DND-41 (cell line): ENCODE results near the gene MFSD11.
A peak's percentile ranks its signal among the peaks of the same experiment; 100 is the strongest.

Source experiments
- ATAC-seq: fragments of 200-7000 bp; cut with Tn5 transposase; 3 replicates; pipeline ENCODE4 v1.9.1; 2021; ENCODE audit warnings: low read depth; ENCODE audit not compliant: insufficient read depth
- DNase-seq: peaks from one replicate; pipeline ENCODE4 v3.0.0-alpha.2; 2020
- H2AFZ ChIP-seq: 2 replicates; pipeline ENCODE4 v1.6.0; 2012; ENCODE audit warnings: low read depth, low read length
- H3K27ac ChIP-seq: 2 replicates; pipeline ENCODE4 v1.5.1; 2012; ENCODE audit warnings: low read length, inconsistent platforms
- H3K27me3 ChIP-seq: fragments of 200-600 bp; sonication (generic); 2 replicates; pipeline ENCODE4 v1.6.0; 2012; ENCODE audit warnings: low read length, mild to moderate bottlenecking, inconsistent platforms; ENCODE audit not compliant: insufficient read depth, poor library complexity
- H3K36me3 ChIP-seq: 2 replicates; pipeline ENCODE4 v1.5.1; 2012; ENCODE audit warnings: low read length, inconsistent platforms; ENCODE audit not compliant: insufficient read depth
- H3K4me1 ChIP-seq: 2 replicates; pipeline ENCODE4 v1.5.1; 2012; ENCODE audit warnings: mild to moderate bottlenecking, low read length; ENCODE audit not compliant: insufficient read depth
- H3K4me2 ChIP-seq: 2 replicates; pipeline ENCODE4 v1.6.0; 2012; ENCODE audit warnings: mild to moderate bottlenecking, moderate library complexity, low read length, inconsistent platforms; ENCODE audit not compliant: insufficient read depth
- H3K4me3 ChIP-seq, 2 experiments: fragments of 200-600 bp in 1 of 2; shearing (Covaris generic) in 1 of 2; 2 replicates each; pipeline ENCODE4 v1.5.1; 2012 to 2016; ENCODE audit warnings: inconsistent platforms in 2 of 2, low read length in 2 of 2, mild to moderate bottlenecking in 2 of 2, low read depth in 1 of 2, moderate library complexity in 1 of 2
- H3K79me2 ChIP-seq: 2 replicates; pipeline ENCODE4 v1.6.0; 2012; ENCODE audit warnings: low read length, inconsistent platforms; ENCODE audit not compliant: insufficient read depth
- H3K9ac ChIP-seq: 2 replicates; pipeline ENCODE4 v1.6.0; 2012; ENCODE audit warnings: low read depth, mild to moderate bottlenecking, inconsistent platforms, low read length, moderate library complexity
- H3K9me3 ChIP-seq: 2 replicates; pipeline ENCODE4 v1.5.1; 2012; ENCODE audit warnings: low read length, moderate library complexity, mild to moderate bottlenecking, inconsistent platforms; ENCODE audit not compliant: insufficient read depth, severe bottlenecking
- H4K20me1 ChIP-seq: 2 replicates; pipeline ENCODE4 v1.6.0; 2012; ENCODE audit warnings: low read length; ENCODE audit not compliant: insufficient read depth
- EZH2 ChIP-seq: IDR thresholded peaks from 3 replicates; pipeline ENCODE4 v1.6.1; 2012; ENCODE audit warnings: borderline replicate concordance, low read depth, mild to moderate bottlenecking, moderate library complexity, low read length, inconsistent platforms; ENCODE audit not compliant: severe bottlenecking
- TF ChIP-seq, protein P1 (sequence below): IDR thresholded peaks from 2 replicates; pipeline ENCODE4 v1.5.1; 2012; ENCODE audit warnings: borderline replicate concordance, low read length, moderate library complexity, mild to moderate bottlenecking; ENCODE audit not compliant: poor library complexity, severe bottlenecking; ENCODE audit errors: extremely low read depth

Gene MFSD11

DNA sequence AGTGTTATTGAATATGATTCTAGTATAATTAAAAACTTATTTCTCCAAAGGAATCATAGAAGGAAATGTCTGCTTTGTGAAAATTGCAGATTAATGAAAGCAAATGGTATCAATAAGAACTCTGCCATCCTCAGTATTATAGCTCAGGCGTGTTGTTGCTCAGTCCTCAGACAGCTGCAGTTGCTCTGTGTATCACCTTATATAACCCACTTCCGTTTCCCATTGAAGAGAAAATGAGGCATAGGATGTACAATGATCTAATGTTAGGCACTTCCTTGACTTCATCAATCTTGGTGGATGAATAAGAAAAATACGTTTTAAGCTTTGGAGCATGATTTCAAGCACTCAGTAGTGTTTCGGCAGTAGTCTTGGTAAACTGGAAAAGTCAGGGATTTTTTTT lies 14.1 kb downstream of the MFSD11 start:
- 0 out of 2 replicates have a peak overlapping the region, but pooled peaks have one; percentile 47 for H2AFZ ChIP-seq
- H3K4me2 ChIP-seq = peak overlapping the region; percentile 18
- H3K9me3 ChIP-seq = no peaks in the 10 kb centered on the region
- TF ChIP-seq, protein P1, sequence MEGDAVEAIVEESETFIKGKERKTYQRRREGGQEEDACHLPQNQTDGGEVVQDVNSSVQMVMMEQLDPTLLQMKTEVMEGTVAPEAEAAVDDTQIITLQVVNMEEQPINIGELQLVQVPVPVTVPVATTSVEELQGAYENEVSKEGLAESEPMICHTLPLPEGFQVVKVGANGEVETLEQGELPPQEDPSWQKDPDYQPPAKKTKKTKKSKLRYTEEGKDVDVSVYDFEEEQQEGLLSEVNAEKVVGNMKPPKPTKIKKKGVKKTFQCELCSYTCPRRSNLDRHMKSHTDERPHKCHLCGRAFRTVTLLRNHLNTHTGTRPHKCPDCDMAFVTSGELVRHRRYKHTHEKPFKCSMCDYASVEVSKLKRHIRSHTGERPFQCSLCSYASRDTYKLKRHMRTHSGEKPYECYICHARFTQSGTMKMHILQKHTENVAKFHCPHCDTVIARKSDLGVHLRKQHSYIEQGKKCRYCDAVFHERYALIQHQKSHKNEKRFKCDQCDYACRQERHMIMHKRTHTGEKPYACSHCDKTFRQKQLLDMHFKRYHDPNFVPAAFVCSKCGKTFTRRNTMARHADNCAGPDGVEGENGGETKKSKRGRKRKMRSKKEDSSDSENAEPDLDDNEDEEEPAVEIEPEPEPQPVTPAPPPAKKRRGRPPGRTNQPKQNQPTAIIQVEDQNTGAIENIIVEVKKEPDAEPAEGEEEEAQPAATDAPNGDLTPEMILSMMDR = no peak
- no peak for TF ChIP-seq EZH2
- peak overlapping the region; percentile 78 for H3K27ac ChIP-seq
- peaks cover 32% of the 10 kb centered on the region for H3K4me1 ChIP-seq
- H4K20me1 ChIP-seq = no peaks in the 10 kb centered on the region
- peaks cover 25% of the 10 kb centered on the region for H3K36me3 ChIP-seq
- no peaks in the 10 kb centered on the region for H3K27me3 ChIP-seq
- DNase-seq = peak; percentile 48
- no peak overlapping the region for H3K4me3 ChIP-seq
- peak overlapping the region; percentile 29 for H3K9ac ChIP-seq
- peak; percentile 98 for ATAC-seq
- peaks cover 4% of the 10 kb centered on the region for H3K79me2 ChIP-seq

DNA sequence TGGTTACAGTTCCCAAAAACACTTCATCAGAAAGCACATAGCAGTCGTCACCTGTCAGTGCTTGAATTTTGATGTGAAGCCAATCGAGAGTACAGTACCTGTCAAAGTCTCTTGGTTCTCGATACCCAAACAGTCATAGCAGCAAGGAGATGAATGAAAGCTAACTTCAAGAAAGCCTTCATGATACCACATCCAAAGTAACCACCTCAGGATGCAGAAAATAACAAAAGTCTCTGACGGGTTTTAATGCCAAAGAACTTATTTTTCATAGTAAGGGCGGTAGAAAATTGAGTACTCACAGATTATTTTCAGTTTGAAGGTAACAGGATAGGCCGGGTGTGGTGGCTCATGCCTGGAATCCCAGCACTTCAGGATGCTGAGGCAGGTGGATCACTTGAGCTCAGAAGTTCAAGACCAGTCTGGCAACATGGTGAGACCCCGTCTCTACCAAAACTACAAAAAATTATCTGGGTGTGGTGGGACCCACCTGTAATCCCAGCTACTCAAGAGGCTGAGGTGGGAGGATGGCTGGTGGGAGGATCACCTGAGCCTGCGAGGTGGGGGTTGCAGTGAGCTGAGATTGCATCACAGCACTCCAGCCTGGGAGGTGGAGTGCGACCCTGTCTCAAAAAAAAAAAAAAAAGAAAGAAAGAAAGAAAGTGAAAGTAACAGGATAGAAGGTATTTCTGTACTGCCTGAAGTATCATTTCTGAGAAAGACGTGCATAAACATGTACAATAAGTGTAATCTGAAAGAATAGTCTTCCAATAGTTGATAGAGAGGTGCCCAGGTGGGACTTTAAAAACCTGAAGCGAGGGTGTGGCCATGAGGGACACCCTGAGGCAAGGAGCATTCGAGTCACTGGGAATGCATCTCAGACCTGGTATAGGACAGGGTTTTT lies 15.4 kb downstream of the MFSD11 start:
- peak overlapping the region in 1 of 2 experiments; percentile 41; a peak in 2 of 4 replicates for H3K4me3 ChIP-seq
- H3K9ac ChIP-seq = peak overlapping the region; percentile 34
- no peaks in the 10 kb centered on the region for H3K27me3 ChIP-seq
- DNase-seq = peak; percentile 50
- ATAC-seq = peak; percentile 33
- H2AFZ ChIP-seq = peak overlapping the region; percentile 66
- peaks cover 31% of the 10 kb centered on the region for H3K36me3 ChIP-seq
- no peaks in the 10 kb centered on the region for H4K20me1 ChIP-seq
- TF ChIP-seq, protein P1 = no peak
- TF ChIP-seq EZH2 = no peak
- H3K79me2 ChIP-seq = peaks cover 4% of the 10 kb centered on the region
- peak overlapping the region; percentile 78 for H3K27ac ChIP-seq
- H3K9me3 ChIP-seq = no peaks in the 10 kb centered on the region
- peak overlapping the region; percentile 59 for H3K4me2 ChIP-seq
- H3K4me1 ChIP-seq = peaks cover 32% of the 10 kb centered on the region

DNA sequence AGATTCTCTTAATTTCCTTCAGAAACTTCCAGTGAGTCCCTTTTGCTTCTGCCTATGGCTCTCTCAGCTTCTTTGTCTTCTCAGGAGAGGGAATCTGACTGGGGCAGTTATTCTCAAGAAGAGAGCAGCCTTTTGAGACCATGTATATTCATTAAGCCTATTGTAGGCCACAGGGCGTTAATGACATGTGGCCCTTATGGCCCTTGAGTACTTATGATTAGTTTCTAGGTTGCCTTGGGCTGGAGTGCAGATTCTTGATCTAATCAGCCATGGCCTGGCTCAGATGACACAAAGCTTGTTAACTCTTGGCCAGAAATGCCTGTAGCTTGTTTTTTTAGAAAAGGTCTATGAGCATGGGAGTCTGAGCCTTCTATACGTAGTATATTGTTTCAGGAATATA lies 17.4 kb downstream of the MFSD11 start:
- Histone ChIP-seq H3K4me1 (peaks cover 32% of the 10 kb centered on the region), H4K20me1 (no peaks in the 10 kb centered on the region), H3K4me2 (no peak overlapping the region), H3K36me3 (peaks cover 33% of the 10 kb centered on the region), H3K27ac (no peak overlapping the region), H3K27me3 (no peaks in the 10 kb centered on the region), H3K9ac (no peak overlapping the region), H3K79me2 (no peaks in the 10 kb centered on the region), H3K4me3 (no peak overlapping the region), H2AFZ (no peak overlapping the region), H3K9me3 (no peaks in the 10 kb centered on the region)
- TF ChIP-seq, protein P1 = no peak
- no peak for TF ChIP-seq EZH2
- DNase-seq (no peak), ATAC-seq (no peak)
